Psoas muscle (tissue), 8 donors: ENCODE measurements around the gene SFSWAP. TPM values are rescaled to one million over a fixed set of nuclear protein-coding genes. Genes with fewer than 3 reads are reported as not detected.

Experiments
- ATAC-seq, 4 donors: fragments of 200-7000 bp; cut with Tn5 transposase; one replicate each; pipeline ENCODE4 v1.9.1; 2020; ENCODE audit warnings: moderate library complexity in 3 of 4, mild to moderate bottlenecking in 2 of 4
- DNase-seq, 2 donors: peaks; one replicate each; pipeline ENCODE4 v3.0.0-alpha.2; 2020
- H3K27ac ChIP-seq: fragments of 200-600 bp; one replicate; pipeline ENCODE4 v1.8.0; 2022
- H3K27me3 ChIP-seq, 3 donors: fragments of 200-600 bp in 1 of 3; one replicate each; pipeline versions ENCODE4 v1.6.1 to v1.8.0; 2013 to 2022; ENCODE audit warnings: low read length in 2 of 3, mild to moderate bottlenecking in 2 of 3, moderate library complexity in 1 of 3; ENCODE audit not compliant: insufficient read depth in 3 of 3
- H3K36me3 ChIP-seq, 2 donors: fragments of 200-600 bp in 1 of 2; one replicate each; pipeline versions ENCODE4 v1.6.1 to v1.8.0; 2013 to 2022; ENCODE audit warnings: low read depth in 1 of 2, mild to moderate bottlenecking in 1 of 2, moderate library complexity in 1 of 2; ENCODE audit not compliant: insufficient read depth in 1 of 2
- H3K4me1 ChIP-seq: fragments of 200-600 bp; one replicate; pipeline ENCODE4 v1.8.0; 2022
- H3K4me3 ChIP-seq: fragments of 200-600 bp; one replicate; pipeline ENCODE4 v1.8.0; 2022; ENCODE audit warnings: mild to moderate bottlenecking
- H3K9me3 ChIP-seq: fragments of 200-600 bp; one replicate; pipeline ENCODE4 v1.8.0; 2022
- CTCF ChIP-seq: fragments of 200-600 bp; IDR thresholded peaks from one replicate; pipeline ENCODE4 v1.8.0; 2022; ENCODE audit warnings: antibody characterized with exemption
- WGBS, 3 donors: extraction: QIAGEN DNeasy Blood & Tissue Kit; methylation state at CpG; one replicate each; pipeline versions ENCODE4 v1.1.6 to v1.1.7; 2013; 5-methylcytosine and 5-hydroxymethylcytosine counted together
- intact Hi-C, 2 donors: fragments of 100-400 bp; cut with DNase I; formaldehyde crosslinking; loops; one replicate each; pipeline versions ENCODE4 v1.11.0 to v1.14.2; 2022
- polyA plus RNA-seq, 3 donors: library from polyadenylated mRNA; stranded (reverse); fragments of 200-250 nt; gene quantifications; one replicate each; pipeline ENCODE4 v1.2.3, GENCODE V29; 2013
- total RNA-seq, 4 donors: library from RNA; stranded (reverse); fragmentation: NEBNext Ultra II Directional in 2 of 4; extraction: Animal tissue kit (Norgen Biotek cat#: 25700) in 2 of 4; gene quantifications; one replicate each; pipeline versions ENCODE4 v1.2.1 to v1.2.4, GENCODE V29; 2021 to 2023
- donor health status: healthy with polysubstance abuse.
- donor health status: DM: no; HTN: no; CAD: no; lungs with moderate emphysema.
- donor health status: Bipolar disorder and iron deficiency.
- donor health status: healthy.
- donor health status: DM: yes; HTN: yes; CAD: no.
- donor health status: DM: no; HTN: no; CAD: no.
- donor health status: DM: no; HTN: no; CAD: no.
- donor health status: DM: yes; HTN: yes; CAD: no.

Gene SFSWAP
- total and polyA plus RNA-seq, 7 donors = 19.4 to 34.3 (median 23.5) TPM

- WGBS, 3 donors = 89 to 93% (median 91%) methylated on average over 21 of the region's 21 CpGs
- DNase-seq (no peak), ATAC-seq (no peak)
- Histone ChIP-seq H3K27me3 (no peaks in the 10 kb centered on the region), H3K4me1 (peaks cover 4% of the 10 kb centered on the region), H3K36me3 (peaks cover 16 to 84% of the 10 kb centered on the region in 2 donors), H3K4me3 (no peak overlapping the region), H3K9me3 (no peaks in the 10 kb centered on the region), H3K27ac (no peak overlapping the region)
- TF ChIP-seq CTCF = no peak
- intact Hi-C loops = no loop called here
These were observed 22.2 kb downstream of the SFSWAP start for GRCh38 chr12:131732996-131733615.

- DNase-seq = no peak
- H3K9me3 ChIP-seq = no peaks in the 10 kb centered on the region
- no peak for ATAC-seq
- intact Hi-C loops = no loop called here
- peaks cover 7% of the 10 kb centered on the region for H3K4me1 ChIP-seq
- no peak for TF ChIP-seq CTCF
- H3K27ac ChIP-seq = no peak overlapping the region
- no peaks in the 10 kb centered on the region for H3K27me3 ChIP-seq
- no peak overlapping the region for H3K4me3 ChIP-seq
- 79 to 83% (median 80%) methylated on average over 10 of the region's 10 CpGs for WGBS, 3 donors
- H3K36me3 ChIP-seq = peaks cover 9 to 77% of the 10 kb centered on the region in 2 donors
These were observed 23.0 kb downstream of the SFSWAP start for GRCh38 chr12:131733874-131734273.

- intact Hi-C loops = no loop called here
- Histone ChIP-seq H3K9me3 (no peaks in the 10 kb centered on the region), H3K4me3 (no peak overlapping the region), H3K27me3 (no peaks in the 10 kb centered on the region), H3K4me1 (peaks cover 7% of the 10 kb centered on the region), H3K36me3 (peaks cover 7 to 76% of the 10 kb centered on the region in 2 donors), H3K27ac (no peak overlapping the region)
- DNase-seq (no peak), ATAC-seq (no peak)
- no peak for TF ChIP-seq CTCF
- 88 to 90% (median 89%) methylated on average over 30 of the region's 30 CpGs for WGBS, 3 donors
These were observed 23.7 kb downstream of the SFSWAP start for GRCh38 chr12:131734336-131735152.

- 85 to 89% (median 88%) methylated on average over 10 of the region's 10 CpGs for WGBS, 3 donors
- Histone ChIP-seq H3K9me3 (no peaks in the 10 kb centered on the region), H3K4me3 (no peak overlapping the region), H3K4me1 (peaks cover 7% of the 10 kb centered on the region), H3K27ac (no peak overlapping the region), H3K27me3 (no peaks in the 10 kb centered on the region), H3K36me3 (peaks cover 8 to 76% of the 10 kb centered on the region in 2 donors)
- no peak for DNase-seq
- no peak for ATAC-seq
- intact Hi-C loops = no loop called here
- TF ChIP-seq CTCF = no peak
These were observed 24.2 kb downstream of the SFSWAP start for GRCh38 chr12:131735153-131735456.
